Head of caudate nucleus (tissue), 42 donors: ENCODE data around the gene SPEN.
A peak's percentile ranks its signal among the peaks of the same experiment; 100 is the strongest.
"Not testable (repeated sequence)": the region's sequence is repeated elsewhere in the genome, so short reads cannot be mapped to it uniquely, and the experiment has no call there.

Experiments
- DNase-seq, 42 donors: peaks; one replicate each; pipeline versions ENCODE4 v3.0.0 to v3.0.0-alpha.2; 2020 to 2021; ENCODE audit warnings: mixed read lengths in 7 of 42
- intact Hi-C: fragments of 100-400 bp; cut with DNase I; formaldehyde crosslinking; loops from one replicate; pipeline ENCODE4 v1.15.0; 2022

Gene SPEN

GRCh38 chr1:15884477-15884876 is 37.0 kb downstream of the SPEN start:
- DNase-seq: no peak
- intact Hi-C loops: loop anchor here (10.0 kb wide), 1 partner anchor 110 kb away; no protein-coding TSS in a partner anchor

- no peak for DNase-seq
- intact Hi-C loops: loop anchor here (5.0 to 10.0 kb wide), 2 partner anchors 38 to 110 kb away; partner anchors contain the start of gene SPEN
Measured at GRCh38 chr1:15885269-15885668, 37.8 kb downstream of the SPEN start.

- DNase-seq: peak; percentile 89 to 98 (median 96)
- intact Hi-C loops: loop anchor here (5.0 to 10.0 kb wide), 2 partner anchors 39 to 109 kb away; partner anchors contain the start of gene SPEN
Measured at GRCh38 chr1:15885701-15886610, 38.4 kb downstream of the SPEN start.

DNA sequence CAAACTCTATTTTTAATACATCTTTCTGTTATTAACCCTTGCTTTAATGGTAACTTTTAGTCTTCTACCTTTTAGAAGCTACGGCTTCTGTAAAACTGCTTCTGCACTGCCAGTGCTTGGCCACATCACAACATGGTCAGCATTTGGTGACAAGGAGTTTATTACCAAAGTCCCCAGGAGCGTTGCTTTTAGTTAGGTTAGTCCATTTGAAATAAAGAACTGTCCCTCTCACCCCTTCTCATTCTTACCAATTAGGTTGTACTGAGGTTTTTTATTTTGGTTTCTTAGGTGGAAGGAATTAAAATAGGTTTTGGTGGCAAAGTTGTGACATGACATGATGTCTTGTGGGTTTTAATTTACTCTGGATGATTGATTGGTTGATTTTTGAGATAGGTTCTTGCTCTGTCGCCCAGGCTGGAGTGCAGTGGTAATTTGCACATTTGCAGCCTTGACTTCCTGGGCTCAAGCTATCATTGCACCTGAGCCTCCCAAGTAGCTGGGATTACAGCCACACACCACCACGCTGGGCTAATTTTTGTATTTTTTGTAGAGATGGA is 39.2 kb downstream of the SPEN start:
- no peak for DNase-seq
- intact Hi-C loops: loop anchor here (5.0 to 10.0 kb wide), 2 partner anchors 39 to 108 kb away; partner anchors contain the start of gene SPEN

DNA sequence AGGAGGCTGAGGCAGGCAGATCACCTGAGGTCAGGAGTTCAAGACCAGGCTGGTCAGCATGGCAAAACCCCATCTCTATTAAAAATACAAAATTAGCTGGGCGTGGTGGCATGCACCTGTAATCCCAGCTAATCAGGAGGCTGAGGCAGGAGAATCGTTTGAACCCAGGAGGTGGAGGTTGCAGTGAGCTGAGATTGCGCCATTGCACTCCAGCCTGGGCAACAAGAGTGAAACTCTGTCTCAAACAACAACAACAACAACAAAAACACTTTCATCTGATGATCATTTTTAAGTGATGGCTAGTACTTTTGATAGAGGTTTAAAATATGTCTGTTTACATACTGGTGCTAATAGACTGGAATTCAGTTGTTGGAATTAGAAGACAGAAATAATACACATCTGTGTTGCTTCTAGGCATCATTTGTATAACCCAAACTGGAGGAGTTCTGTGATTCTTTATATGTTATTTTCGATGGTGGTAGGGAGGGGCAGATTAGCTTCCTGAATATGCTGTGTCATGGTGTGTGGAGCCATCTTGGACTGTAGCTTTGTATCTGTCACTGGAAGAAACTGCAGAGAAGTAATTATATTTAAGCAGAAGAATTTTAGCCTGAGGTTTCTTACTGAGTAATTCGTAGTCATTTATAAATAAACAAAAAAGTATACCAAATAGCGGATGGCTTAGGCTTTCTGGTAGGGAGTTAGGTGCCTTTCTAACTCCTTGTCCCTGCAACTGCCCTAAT is 45.5 kb downstream of the SPEN start:
- intact Hi-C loops: not testable (repeated sequence)
- peak in 1 of 42 donors; percentile 26 for DNase-seq

DNA sequence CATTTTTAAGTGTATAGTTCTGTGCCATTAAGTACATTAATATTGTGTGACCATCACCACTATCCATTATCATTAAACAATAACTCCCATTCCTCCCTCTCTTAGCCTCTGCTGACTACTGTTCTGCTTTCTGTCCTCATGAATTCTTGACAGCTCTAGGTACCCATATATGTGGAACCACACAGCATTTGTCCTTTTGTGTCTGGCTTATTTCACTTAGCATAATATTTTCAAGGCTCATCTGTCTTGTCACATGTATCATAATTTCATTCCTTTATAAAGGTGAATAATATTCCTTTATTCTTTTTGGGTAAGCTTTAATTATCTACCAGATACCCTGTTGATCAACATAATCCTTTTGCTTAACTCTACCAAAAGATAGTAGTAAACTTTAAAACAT is 47.7 kb downstream of the SPEN start:
- intact Hi-C loops: no loop called here
- DNase-seq: no peak

DNA sequence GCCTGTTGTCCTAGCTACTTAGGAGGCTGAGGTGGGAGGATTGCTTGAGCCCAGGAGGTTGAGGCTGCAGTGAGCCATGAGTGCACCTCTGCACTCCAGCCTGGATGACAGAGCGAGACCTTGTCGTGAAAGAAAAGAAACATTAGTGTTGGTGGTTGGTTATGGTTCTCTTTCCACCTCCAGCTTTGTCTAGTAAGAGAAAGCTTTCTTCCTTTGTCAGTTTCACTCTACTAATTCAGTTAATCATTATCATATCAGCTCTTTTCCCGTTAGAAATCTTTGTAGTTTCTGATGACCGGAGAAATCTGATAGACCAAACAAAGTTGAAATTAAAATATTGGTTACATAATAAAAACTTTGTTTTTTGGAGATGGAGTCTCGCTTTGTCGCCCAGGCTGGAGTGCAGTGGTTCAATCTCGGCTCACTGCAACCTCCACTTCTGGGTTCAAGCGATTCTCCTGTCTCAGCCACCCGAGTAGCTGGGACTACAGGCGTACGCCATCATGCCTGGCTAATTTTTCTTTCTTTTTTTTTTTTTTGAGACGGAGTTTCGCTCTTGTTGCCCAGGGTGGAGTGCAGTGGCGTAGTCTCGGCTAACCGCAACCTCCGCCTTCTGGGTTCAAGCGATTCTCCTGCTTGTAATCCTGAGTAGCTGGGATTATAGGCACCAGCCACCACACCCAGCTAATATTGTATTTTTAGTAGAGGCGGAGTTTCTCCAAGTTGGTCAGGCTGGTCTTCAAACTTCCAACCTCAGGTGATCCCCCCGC is 49.5 kb downstream of the SPEN start:
- intact Hi-C loops, DNase-seq: not testable (repeated sequence)

- no peak for DNase-seq
- intact Hi-C loops: no loop called here
Measured at GRCh38 chr1:15899266-15899665, 51.8 kb downstream of the SPEN start.

GRCh38 chr1:15900662-15901279 is 53.3 kb downstream of the SPEN start:
- intact Hi-C loops: no loop called here
- peak in 1 of 42 donors; percentile 20 for DNase-seq

GRCh38 chr1:15902882-15903281 is 55.4 kb downstream of the SPEN start:
- intact Hi-C loops: no loop called here

GRCh38 chr1:15908597-15908996 is 61.1 kb downstream of the SPEN start:
- intact Hi-C loops: no loop called here

More at GRCh38 chr1:15902882-15903281, 55.4 kb downstream of the SPEN start:
- DNase-seq: no peak

DNA sequence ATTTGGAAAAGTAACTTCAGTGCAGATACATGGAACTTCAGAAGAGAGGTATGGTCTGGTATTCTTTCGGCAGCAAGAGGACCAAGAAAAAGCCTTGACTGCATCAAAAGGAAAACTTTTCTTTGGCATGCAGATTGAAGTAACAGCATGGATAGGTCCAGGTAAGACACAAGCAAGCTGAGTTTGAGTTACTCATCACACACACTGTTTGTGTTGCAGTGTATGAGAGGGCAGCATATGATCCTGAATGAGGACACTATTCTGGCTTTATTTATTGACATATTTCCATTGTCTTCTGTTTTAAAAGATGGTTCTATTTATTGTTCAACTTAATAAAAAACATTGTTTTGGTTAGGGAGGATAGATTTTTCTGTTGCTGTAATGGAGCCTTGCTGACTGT is 63.6 kb downstream of the SPEN start:
- intact Hi-C loops: no loop called here
- no peak for DNase-seq

More at GRCh38 chr1:15908597-15908996, 61.1 kb downstream of the SPEN start:
- no peak for DNase-seq

DNA sequence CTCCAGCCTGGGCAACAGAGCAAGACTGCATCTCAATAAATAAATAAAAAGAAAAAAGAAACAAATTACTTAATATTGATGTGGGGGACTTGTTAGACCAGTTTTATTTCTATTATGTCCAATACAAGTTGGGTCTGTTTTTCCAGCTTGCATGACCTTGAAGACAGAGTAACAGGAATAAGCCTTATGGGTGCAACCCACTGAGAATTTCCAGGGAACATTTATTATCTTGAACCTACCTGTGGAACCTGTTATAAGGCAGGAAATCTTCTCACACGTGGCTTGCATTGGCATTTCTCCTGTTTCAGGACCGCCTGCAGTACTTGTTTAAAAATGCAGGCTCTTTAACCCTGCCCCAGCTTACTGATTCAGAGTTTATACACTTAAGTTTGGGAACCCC is 64.4 kb downstream of the SPEN start:
- intact Hi-C loops: no loop called here
- DNase-seq: no peak

DNA sequence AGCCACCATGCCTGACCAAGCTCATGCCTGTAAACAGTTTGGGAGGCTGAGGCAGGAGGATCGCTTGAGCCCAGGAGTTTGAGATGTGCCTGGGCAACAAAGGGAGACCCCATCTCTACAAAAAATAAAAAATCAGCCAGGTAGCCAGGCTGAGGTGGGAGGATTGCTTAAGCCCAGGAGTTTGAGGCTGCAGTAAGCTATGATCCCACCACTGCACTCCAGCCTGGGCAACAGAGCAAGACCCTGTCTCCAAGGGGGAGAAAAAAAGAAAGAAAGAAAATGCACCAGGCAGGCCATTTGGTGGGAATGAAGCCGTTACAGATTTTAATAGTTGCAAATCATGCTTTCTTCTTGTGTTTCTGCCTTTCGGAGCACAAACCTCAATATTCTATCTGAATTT is 66.1 kb downstream of the SPEN start:
- intact Hi-C loops: not testable (repeated sequence)

DNA sequence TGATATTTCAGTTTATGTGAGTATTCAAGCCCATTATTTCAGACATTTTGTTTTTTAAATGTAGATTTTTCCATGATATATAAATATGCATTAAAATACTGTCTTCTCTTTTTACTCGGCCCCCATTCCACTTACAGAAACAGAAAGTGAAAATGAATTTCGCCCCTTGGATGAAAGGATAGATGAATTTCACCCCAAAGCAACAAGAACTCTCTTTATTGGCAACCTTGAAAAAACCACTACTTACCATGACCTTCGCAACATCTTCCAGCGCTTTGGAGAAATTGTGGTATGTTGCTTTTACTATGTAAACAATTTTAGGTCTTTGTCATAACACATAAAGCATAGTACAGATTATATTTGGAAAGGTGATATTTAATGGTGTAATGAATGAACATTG is 68.5 kb downstream of the SPEN start:
- intact Hi-C loops: no loop called here
- DNase-seq: no peak

More for the DNA sequence above, 66.1 kb downstream of the SPEN start:
- DNase-seq: not testable (repeated sequence)

GRCh38 chr1:15916417-15916816 is 68.9 kb downstream of the SPEN start:
- intact Hi-C loops: no loop called here
- no peak for DNase-seq

DNA sequence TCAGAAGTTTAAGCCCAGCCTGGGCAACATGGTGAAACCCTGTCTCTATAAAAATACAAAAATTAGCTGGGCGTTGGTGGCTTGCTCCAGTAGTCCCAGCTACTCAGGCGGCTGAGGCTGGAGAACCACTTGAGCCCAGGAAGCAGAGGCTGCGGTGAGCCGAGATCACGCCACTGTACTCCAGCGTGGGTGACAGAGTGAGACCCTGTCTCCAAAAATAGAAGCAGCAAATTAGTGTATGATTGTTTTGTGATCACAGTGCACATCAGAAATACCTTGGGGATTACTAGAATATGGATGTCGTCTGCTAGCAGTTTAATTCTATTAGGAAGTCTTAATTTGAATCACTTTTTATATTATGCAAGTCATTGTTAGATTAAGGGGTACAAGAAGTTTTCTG is 69.4 kb downstream of the SPEN start:
- intact Hi-C loops: no loop called here
- no peak for DNase-seq

DNA sequence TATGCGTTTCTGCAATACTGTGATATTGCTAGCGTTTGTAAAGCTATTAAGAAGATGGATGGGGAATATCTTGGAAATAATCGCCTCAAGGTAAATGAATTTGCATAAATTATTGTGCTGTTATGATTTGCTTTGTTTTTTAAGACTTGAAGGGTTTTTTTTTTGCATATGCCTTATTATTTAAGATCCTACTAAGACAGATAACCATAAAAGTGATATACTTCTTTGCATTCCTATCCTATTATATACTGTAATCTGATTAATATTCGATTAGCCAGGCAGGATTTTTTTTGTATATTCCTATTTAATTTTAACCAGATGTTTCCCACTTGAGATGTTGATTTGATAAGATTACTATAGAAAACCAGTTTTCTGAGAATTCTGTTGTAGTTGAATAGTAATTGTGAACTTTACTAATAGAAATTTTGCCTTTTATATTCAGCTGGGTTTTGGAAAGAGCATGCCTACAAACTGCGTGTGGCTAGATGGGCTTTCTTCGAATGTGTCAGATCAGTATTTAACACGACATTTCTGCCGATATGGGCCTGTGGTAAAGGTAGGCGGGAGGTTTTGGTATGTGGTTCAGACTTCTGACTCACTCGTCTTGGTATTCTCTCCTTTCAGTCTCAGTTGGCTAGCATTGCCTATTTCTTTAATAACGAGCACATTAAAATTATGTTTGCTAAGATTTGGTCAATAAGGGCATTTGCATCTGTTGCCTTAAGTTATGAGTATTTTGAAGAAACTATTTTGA is 71.6 kb downstream of the SPEN start:
- DNase-seq: no peak

More for the DNA sequence above, 71.6 kb downstream of the SPEN start:
- intact Hi-C loops: no loop called here
